Lower leg skin (tissue), 4 donors: ENCODE measurements around the gene SHTN1. TPM values are rescaled to one million over a fixed set of nuclear protein-coding genes. Genes with fewer than 3 reads are reported as not detected.

Source experiments
- DNase-seq, 2 donors: peaks; one replicate each; pipeline ENCODE4 v3.0.0-alpha.2; 2019; ENCODE audit warnings: low spot score in 2 of 2
- H3K4me3 ChIP-seq: fragments of 200-600 bp; sonication (generic); 2 replicates; pipeline ENCODE4 v1.5.1; 2017; ENCODE audit warnings: mild to moderate bottlenecking, low read depth; ENCODE audit not compliant: poor library complexity, severe bottlenecking
- POLR2A ChIP-seq, 2 donors: fragments of 450-650 bp; IDR thresholded peaks; one replicate each; pipeline ENCODE4 v1.6.1; 2016 to 2017; ENCODE audit warnings: antibody characterized with exemption in 2 of 2, mild to moderate bottlenecking in 1 of 2, moderate library complexity in 1 of 2
- WGBS, 2 donors: methylation state at CpG; one replicate each; pipeline ENCODE4 v1.1.5; 2018; 5-methylcytosine and 5-hydroxymethylcytosine counted together
- intact Hi-C: fragments of 100-400 bp; cut with DNase I; formaldehyde crosslinking; loops from one replicate; pipeline ENCODE4 v1.15.0; 2023; ENCODE audit warnings: low total_unique reads
- total RNA-seq, 4 donors: library from RNA; depleted of rRNA; stranded (reverse); fragments of >200 nt; gene quantifications; one replicate each; pipeline ENCODE4 v1.1.0, GENCODE V29; 2016
- TF ChIP-seq, protein P1 (sequence below), 3 donors: fragments of 450-650 bp; IDR thresholded peaks; one replicate each; pipeline ENCODE4 v1.5.1; 2016; ENCODE audit warnings: antibody characterized with exemption in 3 of 3, mild to moderate bottlenecking in 3 of 3, moderate library complexity in 2 of 3

SHTN1 gene
- total RNA-seq, 4 donors from 2014 or later = 13.7 to 23.1 (median 16.8) TPM

GRCh38 chr10:116984202-116984990, 20.6 kb downstream of the SHTN1 start:
- H3K4me3 ChIP-seq = no peak overlapping the region
- TF ChIP-seq, protein P1, sequence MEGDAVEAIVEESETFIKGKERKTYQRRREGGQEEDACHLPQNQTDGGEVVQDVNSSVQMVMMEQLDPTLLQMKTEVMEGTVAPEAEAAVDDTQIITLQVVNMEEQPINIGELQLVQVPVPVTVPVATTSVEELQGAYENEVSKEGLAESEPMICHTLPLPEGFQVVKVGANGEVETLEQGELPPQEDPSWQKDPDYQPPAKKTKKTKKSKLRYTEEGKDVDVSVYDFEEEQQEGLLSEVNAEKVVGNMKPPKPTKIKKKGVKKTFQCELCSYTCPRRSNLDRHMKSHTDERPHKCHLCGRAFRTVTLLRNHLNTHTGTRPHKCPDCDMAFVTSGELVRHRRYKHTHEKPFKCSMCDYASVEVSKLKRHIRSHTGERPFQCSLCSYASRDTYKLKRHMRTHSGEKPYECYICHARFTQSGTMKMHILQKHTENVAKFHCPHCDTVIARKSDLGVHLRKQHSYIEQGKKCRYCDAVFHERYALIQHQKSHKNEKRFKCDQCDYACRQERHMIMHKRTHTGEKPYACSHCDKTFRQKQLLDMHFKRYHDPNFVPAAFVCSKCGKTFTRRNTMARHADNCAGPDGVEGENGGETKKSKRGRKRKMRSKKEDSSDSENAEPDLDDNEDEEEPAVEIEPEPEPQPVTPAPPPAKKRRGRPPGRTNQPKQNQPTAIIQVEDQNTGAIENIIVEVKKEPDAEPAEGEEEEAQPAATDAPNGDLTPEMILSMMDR (IDR thresholded peaks at IDR 0.05) = no peak
- TF ChIP-seq POLR2A (IDR thresholded peaks at IDR 0.05) = no peak
- intact Hi-C loops = no loop called here
- WGBS, 2 donors = 80% methylated on average over 3 of the region's 3 CpGs
- no peak for DNase-seq

GRCh38 chr10:116980041-116980440, 24.9 kb downstream of the SHTN1 start:
- no peak for DNase-seq
- H3K4me3 ChIP-seq = no peak overlapping the region
- WGBS, 2 donors = 73 to 77% methylated on average over 3 of the region's 3 CpGs
- intact Hi-C loops = no loop called here
- TF ChIP-seq, protein P1 (IDR thresholded peaks at IDR 0.05) = no peak
- no peak for TF ChIP-seq POLR2A (IDR thresholded peaks at IDR 0.05)

GRCh38 chr10:116978901-116979300, 26.1 kb downstream of the SHTN1 start:
- 81 to 85% methylated on average over 2 of the region's 2 CpGs for WGBS, 2 donors
- DNase-seq = no peak
- TF ChIP-seq, protein P1 (IDR thresholded peaks at IDR 0.05) = no peak
- TF ChIP-seq POLR2A (IDR thresholded peaks at IDR 0.05) = no peak
- intact Hi-C loops = no loop called here
- no peak overlapping the region for H3K4me3 ChIP-seq

DNA sequence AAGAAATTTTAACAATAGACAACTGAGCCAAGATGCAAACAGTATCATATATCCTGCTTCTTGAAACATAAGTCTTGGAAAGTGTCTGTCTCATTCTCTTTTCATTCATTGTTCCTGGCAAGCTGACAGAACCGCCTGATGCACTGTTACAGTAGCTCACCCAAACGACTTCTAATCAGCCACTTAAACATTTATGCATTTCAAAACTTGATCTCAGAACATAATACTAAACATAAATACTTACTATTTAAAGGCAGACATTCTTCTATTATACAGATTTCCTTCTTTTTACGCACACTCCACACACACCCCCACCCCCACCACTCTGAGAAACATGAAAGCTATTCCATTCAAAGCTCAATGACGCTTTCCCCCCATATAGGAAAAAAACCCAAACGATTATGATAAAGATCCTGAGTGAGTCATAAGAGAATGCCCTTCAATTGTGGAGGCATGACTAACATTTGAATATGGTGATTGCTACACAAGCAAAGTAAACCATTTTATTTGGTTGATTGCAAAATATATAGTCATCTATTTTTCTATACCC, 30.5 kb downstream of the SHTN1 start:
- 40 to 46% methylated on average over 5 of the region's 5 CpGs for WGBS, 2 donors
- TF ChIP-seq, protein P1 (IDR thresholded peaks at IDR 0.05) = no peak
- TF ChIP-seq POLR2A (IDR thresholded peaks at IDR 0.05) = no peak
- H3K4me3 ChIP-seq = no peak overlapping the region
- intact Hi-C loops = no loop called here
- no peak for DNase-seq

GRCh38 chr10:116973946-116974455, 31.0 kb downstream of the SHTN1 start:
- TF ChIP-seq POLR2A (IDR thresholded peaks at IDR 0.05) = no peak
- TF ChIP-seq, protein P1 (IDR thresholded peaks at IDR 0.05) = no peak
- intact Hi-C loops = no loop called here
- no peak overlapping the region for H3K4me3 ChIP-seq
- DNase-seq = no peak
